ENCODE results near the gene ZNF263.

Gene ZNF263

DNA sequence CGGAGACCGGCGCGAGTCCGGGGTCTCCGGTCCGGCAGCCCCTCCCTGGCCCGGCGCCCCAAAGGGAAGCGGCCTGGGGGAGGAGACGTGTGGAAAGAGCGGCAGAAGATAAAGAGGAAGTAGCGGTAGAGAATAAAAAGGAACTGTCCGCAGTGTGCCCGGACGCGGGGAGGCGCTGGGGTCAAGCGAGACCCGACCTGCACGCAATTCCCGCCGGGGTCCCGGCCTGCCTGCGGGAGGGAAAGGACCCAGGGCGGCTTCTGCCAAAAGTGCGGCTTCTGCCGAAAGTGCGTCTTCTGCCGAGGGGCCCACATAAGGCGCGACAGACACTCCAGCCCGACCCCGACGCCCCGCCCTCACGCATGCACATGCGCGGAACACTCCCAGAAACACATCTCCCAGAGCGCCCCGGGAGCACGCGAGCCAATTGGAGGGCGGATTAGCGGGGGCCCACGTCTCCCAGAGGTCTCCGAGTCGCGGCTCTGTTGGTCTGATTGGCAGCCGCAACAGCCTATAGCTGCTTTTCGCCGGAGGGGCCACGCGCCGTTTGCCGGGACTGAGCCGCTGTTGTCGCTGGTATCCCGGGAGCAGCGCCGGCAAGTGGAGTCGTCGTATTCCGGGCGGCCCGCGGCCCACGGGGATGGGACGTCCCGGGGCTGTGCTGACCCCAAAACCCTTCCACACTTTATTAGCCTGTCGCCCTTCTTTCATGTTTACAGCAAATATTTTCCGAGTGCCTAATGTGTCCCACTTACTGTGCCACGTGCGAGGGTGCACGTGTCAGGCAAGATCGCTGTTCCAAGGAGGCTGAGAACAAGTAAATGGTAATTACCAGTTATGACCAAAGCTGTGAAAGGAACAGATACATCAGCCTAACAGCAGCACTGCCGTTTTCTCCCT lies 18.9 kb upstream of the ZNF263 start:
- Histone ChIP-seq H3K4me1 (ENCODE audit: control insufficient read depth, insufficient read depth, low read length) (no peaks in the 10 kb centered on the region), H3K4me3 (ENCODE audit: low read depth, low read length) (peak overlapping the region; percentile 73), H3K27ac (ENCODE audit: extremely low read depth, low read depth, low read length) (peak overlapping the region; percentile 69), H3K9me3 (ENCODE audit: control insufficient read depth, insufficient read depth, low read depth, low read length) (no peaks in the 10 kb centered on the region), H3K36me3 (ENCODE audit: control insufficient read depth in 2 of 2, insufficient read depth in 1 of 2, low read length in 2 of 2) (no peaks in the 10 kb centered on the region)
- ChIA-PET CTCF (interaction anchor here (0.6 to 1.1 kb wide), 2 partner anchors 59 to 135 kb away, joined by 3 read pairs; no protein-coding TSS in a partner anchor), POLR2A (interaction anchor here (0.6 to 1.4 kb wide), 12 partner anchors 10 to 282 kb away, joined by 3 to 13 read pairs (median 3); partner anchors contain the start of genes NAA60, ZNF174, ZNF200 and ZNF263)
- no peak for TF ChIP-seq ZNF521 (tag by site-specific recombination; IDR thresholded peaks at IDR 0.05)
- no peak for TF ChIP-seq ZNF354C (tag by site-specific recombination; IDR thresholded peaks at IDR 0.05; ENCODE audit: borderline replicate concordance, low read depth)
- no peak for TF ChIP-seq ZNF211 (tag by site-specific recombination; IDR thresholded peaks at IDR 0.05; ENCODE audit: low read depth)
- no peak for TF ChIP-seq ZNF621 (tag by site-specific recombination; IDR thresholded peaks at IDR 0.05)
- no peak; the same call in 1 of the 2 replicates for TF ChIP-seq ZNF366 (tag by site-specific recombination; conservative IDR thresholded peaks at IDR 0.05)
- TF ChIP-seq, protein P1, sequence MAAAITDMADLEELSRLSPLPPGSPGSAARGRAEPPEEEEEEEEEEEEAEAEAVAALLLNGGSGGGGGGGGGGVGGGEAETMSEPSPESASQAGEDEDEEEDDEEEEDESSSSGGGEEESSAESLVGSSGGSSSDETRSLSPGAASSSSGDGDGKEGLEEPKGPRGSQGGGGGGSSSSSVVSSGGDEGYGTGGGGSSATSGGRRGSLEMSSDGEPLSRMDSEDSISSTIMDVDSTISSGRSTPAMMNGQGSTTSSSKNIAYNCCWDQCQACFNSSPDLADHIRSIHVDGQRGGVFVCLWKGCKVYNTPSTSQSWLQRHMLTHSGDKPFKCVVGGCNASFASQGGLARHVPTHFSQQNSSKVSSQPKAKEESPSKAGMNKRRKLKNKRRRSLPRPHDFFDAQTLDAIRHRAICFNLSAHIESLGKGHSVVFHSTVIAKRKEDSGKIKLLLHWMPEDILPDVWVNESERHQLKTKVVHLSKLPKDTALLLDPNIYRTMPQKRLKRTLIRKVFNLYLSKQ (tag by site-specific recombination; IDR thresholded peaks at IDR 0.05; ENCODE audit: borderline replicate concordance), result no peak
- TF ChIP-seq, protein P2, sequence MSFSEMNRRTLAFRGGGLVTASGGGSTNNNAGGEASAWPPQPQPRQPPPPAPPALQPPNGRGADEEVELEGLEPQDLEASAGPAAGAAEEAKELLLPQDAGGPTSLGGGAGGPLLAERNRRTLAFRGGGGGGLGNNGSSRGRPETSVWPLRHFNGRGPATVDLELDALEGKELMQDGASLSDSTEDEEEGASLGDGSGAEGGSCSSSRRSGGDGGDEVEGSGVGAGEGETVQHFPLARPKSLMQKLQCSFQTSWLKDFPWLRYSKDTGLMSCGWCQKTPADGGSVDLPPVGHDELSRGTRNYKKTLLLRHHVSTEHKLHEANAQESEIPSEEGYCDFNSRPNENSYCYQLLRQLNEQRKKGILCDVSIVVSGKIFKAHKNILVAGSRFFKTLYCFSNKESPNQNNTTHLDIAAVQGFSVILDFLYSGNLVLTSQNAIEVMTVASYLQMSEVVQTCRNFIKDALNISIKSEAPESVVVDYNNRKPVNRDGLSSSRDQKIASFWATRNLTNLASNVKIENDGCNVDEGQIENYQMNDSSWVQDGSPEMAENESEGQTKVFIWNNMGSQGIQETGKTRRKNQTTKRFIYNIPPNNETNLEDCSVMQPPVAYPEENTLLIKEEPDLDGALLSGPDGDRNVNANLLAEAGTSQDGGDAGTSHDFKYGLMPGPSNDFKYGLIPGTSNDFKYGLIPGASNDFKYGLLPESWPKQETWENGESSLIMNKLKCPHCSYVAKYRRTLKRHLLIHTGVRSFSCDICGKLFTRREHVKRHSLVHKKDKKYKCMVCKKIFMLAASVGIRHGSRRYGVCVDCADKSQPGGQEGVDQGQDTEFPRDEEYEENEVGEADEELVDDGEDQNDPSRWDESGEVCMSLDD (tag by site-specific recombination; IDR thresholded peaks at IDR 0.05), result no peak; the same call in none of the 2 replicates
- no peak for TF ChIP-seq ZNF274 (IDR thresholded peaks at IDR 0.05; ENCODE audit: low read length)
- TF ChIP-seq ZNF274 (tag by site-specific recombination; IDR thresholded peaks at IDR 0.05; ENCODE audit: borderline replicate concordance), result no peak
- no peak for TF ChIP-seq ZNF16 (tag by site-specific recombination; IDR thresholded peaks at IDR 0.05; ENCODE audit: low read depth)
- TF ChIP-seq, protein P3, sequence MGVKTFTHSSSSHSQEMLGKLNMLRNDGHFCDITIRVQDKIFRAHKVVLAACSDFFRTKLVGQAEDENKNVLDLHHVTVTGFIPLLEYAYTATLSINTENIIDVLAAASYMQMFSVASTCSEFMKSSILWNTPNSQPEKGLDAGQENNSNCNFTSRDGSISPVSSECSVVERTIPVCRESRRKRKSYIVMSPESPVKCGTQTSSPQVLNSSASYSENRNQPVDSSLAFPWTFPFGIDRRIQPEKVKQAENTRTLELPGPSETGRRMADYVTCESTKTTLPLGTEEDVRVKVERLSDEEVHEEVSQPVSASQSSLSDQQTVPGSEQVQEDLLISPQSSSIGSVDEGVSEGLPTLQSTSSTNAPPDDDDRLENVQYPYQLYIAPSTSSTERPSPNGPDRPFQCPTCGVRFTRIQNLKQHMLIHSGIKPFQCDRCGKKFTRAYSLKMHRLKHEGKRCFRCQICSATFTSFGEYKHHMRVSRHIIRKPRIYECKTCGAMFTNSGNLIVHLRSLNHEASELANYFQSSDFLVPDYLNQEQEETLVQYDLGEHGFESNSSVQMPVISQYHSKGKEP (tag by site-specific recombination; IDR thresholded peaks at IDR 0.05), result peak; percentile 15; the same call in 1 of the 2 replicates
- TF ChIP-seq ZNF624 (tag by site-specific recombination; IDR thresholded peaks at IDR 0.05), result no peak
- no peak for TF ChIP-seq SALL2 (tag by site-specific recombination; IDR thresholded peaks at IDR 0.05; ENCODE audit: borderline replicate concordance)
- no peak for TF ChIP-seq ZNF596 (tag by site-specific recombination; IDR thresholded peaks at IDR 0.05)
- TF ChIP-seq ZNF530 (tag by site-specific recombination; IDR thresholded peaks at IDR 0.05; ENCODE audit: low read depth), result no peak
- TF ChIP-seq, protein P4, sequence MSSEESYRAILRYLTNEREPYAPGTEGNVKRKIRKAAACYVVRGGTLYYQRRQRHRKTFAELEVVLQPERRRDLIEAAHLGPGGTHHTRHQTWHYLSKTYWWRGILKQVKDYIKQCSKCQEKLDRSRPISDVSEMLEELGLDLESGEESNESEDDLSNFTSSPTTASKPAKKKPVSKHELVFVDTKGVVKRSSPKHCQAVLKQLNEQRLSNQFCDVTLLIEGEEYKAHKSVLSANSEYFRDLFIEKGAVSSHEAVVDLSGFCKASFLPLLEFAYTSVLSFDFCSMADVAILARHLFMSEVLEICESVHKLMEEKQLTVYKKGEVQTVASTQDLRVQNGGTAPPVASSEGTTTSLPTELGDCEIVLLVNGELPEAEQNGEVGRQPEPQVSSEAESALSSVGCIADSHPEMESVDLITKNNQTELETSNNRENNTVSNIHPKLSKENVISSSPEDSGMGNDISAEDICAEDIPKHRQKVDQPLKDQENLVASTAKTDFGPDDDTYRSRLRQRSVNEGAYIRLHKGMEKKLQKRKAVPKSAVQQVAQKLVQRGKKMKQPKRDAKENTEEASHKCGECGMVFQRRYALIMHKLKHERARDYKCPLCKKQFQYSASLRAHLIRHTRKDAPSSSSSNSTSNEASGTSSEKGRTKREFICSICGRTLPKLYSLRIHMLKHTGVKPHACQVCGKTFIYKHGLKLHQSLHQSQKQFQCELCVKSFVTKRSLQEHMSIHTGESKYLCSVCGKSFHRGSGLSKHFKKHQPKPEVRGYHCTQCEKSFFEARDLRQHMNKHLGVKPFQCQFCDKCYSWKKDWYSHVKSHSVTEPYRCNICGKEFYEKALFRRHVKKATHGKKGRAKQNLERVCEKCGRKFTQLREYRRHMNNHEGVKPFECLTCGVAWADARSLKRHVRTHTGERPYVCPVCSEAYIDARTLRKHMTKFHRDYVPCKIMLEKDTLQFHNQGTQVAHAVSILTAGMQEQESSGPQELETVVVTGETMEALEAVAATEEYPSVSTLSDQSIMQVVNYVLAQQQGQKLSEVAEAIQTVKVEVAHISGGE (tag by site-specific recombination; conservative IDR thresholded peaks at IDR 0.05; ENCODE audit: low read depth), result no peak; the same call in 1 of the 2 replicates
- TF ChIP-seq ZNF324 (tag by site-specific recombination; IDR thresholded peaks at IDR 0.05), result peak; percentile 42; the same call in 1 of the 2 replicates
- TF ChIP-seq SP7 (tag by site-specific recombination; IDR thresholded peaks at IDR 0.05), result peak; percentile 89
- no peak; the same call in 1 of the 2 replicates for TF ChIP-seq ZNF843 (tag by site-specific recombination; IDR thresholded peaks at IDR 0.05)
- TF ChIP-seq, protein P5, sequence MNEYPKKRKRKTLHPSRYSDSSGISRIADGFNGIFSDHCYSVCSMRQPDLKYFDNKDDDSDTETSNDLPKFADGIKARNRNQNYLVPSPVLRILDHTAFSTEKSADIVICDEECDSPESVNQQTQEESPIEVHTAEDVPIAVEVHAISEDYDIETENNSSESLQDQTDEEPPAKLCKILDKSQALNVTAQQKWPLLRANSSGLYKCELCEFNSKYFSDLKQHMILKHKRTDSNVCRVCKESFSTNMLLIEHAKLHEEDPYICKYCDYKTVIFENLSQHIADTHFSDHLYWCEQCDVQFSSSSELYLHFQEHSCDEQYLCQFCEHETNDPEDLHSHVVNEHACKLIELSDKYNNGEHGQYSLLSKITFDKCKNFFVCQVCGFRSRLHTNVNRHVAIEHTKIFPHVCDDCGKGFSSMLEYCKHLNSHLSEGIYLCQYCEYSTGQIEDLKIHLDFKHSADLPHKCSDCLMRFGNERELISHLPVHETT (tag by site-specific recombination; IDR thresholded peaks at IDR 0.05), result peak; percentile 0; the same call in 1 of the 2 replicates
- TF ChIP-seq IKZF3 (tag by site-specific recombination; IDR thresholded peaks at IDR 0.05), result peak; percentile 93
- no peak for TF ChIP-seq YY2 (tag by site-specific recombination; IDR thresholded peaks at IDR 0.05)
- TF ChIP-seq, protein P6, sequence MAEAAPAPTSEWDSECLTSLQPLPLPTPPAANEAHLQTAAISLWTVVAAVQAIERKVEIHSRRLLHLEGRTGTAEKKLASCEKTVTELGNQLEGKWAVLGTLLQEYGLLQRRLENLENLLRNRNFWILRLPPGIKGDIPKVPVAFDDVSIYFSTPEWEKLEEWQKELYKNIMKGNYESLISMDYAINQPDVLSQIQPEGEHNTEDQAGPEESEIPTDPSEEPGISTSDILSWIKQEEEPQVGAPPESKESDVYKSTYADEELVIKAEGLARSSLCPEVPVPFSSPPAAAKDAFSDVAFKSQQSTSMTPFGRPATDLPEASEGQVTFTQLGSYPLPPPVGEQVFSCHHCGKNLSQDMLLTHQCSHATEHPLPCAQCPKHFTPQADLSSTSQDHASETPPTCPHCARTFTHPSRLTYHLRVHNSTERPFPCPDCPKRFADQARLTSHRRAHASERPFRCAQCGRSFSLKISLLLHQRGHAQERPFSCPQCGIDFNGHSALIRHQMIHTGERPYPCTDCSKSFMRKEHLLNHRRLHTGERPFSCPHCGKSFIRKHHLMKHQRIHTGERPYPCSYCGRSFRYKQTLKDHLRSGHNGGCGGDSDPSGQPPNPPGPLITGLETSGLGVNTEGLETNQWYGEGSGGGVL (tag by site-specific recombination; IDR thresholded peaks at IDR 0.05), result no peak

All from HEK293 (cell line).